ENCODE measurements around the gene ERICH6B. TPM values are rescaled to one million over a fixed set of nuclear protein-coding genes. Genes with fewer than 3 reads are reported as not detected.

ERICH6B gene
- total and polyA plus RNA-seq, 4 donors = 0.94 TPM; not detected in 3

DNA sequence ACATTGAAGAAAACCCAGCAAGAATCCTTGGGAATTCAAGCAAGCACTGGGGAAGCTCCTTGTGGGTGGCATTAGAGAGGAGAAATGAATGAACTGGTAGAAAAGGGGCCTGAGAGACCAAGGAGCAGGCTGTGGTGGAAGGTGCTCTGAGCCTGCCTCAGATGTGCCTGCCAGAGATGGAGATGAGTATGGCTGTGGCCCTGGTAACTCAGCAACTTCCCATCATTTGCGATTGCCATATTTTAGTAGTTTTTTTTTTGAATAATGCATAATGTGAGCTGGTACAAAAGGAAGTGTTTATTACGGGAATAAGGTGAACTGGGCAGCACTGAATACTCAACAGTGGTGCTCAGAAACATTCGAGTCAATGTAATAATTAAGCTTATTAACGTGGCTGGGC, 39.1 kb downstream of the ERICH6B start:
- H3K4me3 ChIP-seq (ENCODE audit: low read depth in 1 of 3, low read length in 3 of 3) = no peak overlapping the region

More for the DNA sequence above, 39.1 kb downstream of the ERICH6B start:
- TF ChIP-seq MAX (IDR thresholded peaks at IDR 0.05) (no peak), GABPA (IDR thresholded peaks at IDR 0.05 in 1 of 2, conservative IDR thresholded peaks at IDR 0.05 in 1 of 2) (no peak), FOXA2 (IDR thresholded peaks at IDR 0.05) (no peak), YY1 (IDR thresholded peaks at IDR 0.05) (no peak), NR2F2 (IDR thresholded peaks at IDR 0.05) (no peak), SP1 (IDR thresholded peaks at IDR 0.05) (no peak), RXRA (IDR thresholded peaks at IDR 0.05) (no peak), RAD21 (IDR thresholded peaks at IDR 0.05) (no peak), FOXA1 (IDR thresholded peaks at IDR 0.05) (no peak), JUND (IDR thresholded peaks at IDR 0.05) (no peak), HNF4G (IDR thresholded peaks at IDR 0.05) (no peak), EGR1 (IDR thresholded peaks at IDR 0.05; ENCODE audit: low read depth in 2 of 2) (no peak), HNF4A (conservative IDR thresholded peaks at IDR 0.05) (no peak), CTCF (IDR thresholded peaks at IDR 0.05; ENCODE audit: low read depth, low read length, missing input control) (no peak), REST (IDR thresholded peaks at IDR 0.05) (no peak)
- TF ChIP-seq, protein P1, sequence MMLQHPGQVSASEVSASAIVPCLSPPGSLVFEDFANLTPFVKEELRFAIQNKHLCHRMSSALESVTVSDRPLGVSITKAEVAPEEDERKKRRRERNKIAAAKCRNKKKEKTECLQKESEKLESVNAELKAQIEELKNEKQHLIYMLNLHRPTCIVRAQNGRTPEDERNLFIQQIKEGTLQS (IDR thresholded peaks at IDR 0.05) = no peak
- TF ChIP-seq, protein P2, sequence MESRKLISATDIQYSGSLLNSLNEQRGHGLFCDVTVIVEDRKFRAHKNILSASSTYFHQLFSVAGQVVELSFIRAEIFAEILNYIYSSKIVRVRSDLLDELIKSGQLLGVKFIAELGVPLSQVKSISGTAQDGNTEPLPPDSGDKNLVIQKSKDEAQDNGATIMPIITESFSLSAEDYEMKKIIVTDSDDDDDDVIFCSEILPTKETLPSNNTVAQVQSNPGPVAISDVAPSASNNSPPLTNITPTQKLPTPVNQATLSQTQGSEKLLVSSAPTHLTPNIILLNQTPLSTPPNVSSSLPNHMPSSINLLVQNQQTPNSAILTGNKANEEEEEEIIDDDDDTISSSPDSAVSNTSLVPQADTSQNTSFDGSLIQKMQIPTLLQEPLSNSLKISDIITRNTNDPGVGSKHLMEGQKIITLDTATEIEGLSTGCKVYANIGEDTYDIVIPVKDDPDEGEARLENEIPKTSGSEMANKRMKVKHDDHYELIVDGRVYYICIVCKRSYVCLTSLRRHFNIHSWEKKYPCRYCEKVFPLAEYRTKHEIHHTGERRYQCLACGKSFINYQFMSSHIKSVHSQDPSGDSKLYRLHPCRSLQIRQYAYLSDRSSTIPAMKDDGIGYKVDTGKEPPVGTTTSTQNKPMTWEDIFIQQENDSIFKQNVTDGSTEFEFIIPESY (IDR thresholded peaks at IDR 0.05) = no peak
- no peaks in the 10 kb centered on the region for H3K27me3 ChIP-seq (ENCODE audit: control insufficient read depth in 4 of 4, insufficient read depth in 4 of 4, low read length in 3 of 4)
- no peak overlapping the region for H3K9ac ChIP-seq (ENCODE audit: low read depth in 1 of 2, low read length in 2 of 2)
- no peak for DNase-seq (ENCODE audit: low spot score)
- no peak overlapping the region for H3K27ac ChIP-seq (ENCODE audit: low read depth in 1 of 2, low read length in 2 of 2)
- no peaks in the 10 kb centered on the region for H3K4me1 ChIP-seq (ENCODE audit: control insufficient read depth in 4 of 4, insufficient read depth in 4 of 4, low read length in 3 of 4)
- 83% methylated on average over 4 of the region's 4 CpGs for WGBS
- H3K36me3 ChIP-seq (ENCODE audit: control insufficient read depth in 4 of 4, insufficient read depth in 3 of 4, low read depth in 1 of 4, low read length in 3 of 4) = no peaks in the 10 kb centered on the region
- no peaks in the 10 kb centered on the region for H3K9me3 ChIP-seq (ENCODE audit: control insufficient read depth in 4 of 4, low read length in 3 of 4)
